Non-pigmented ciliary epithelial cell (primary cell): Measurements from ENCODE around the gene PMEPA1.

Source experiments
- DNase-seq: peaks from one replicate; pipeline ENCODE4 v3.0.0-alpha.2; 2010; ENCODE audit warnings: low read depth

Gene PMEPA1

GRCh38 chr20:57676589-57677583, 32.9 kb downstream of the PMEPA1 start:
- DNase-seq, result no peak

- DNase-seq, result no peak
Measured at GRCh38 chr20:57675773-57676172, 34.0 kb downstream of the PMEPA1 start.

GRCh38 chr20:57672953-57673575, 36.8 kb downstream of the PMEPA1 start:
- DNase-seq, result no peak

- no peak for DNase-seq
Measured at GRCh38 chr20:57672164-57672563, 37.7 kb downstream of the PMEPA1 start.

GRCh38 chr20:57671662-57672061, 38.2 kb downstream of the PMEPA1 start:
- no peak for DNase-seq

GRCh38 chr20:57671072-57671391, 38.8 kb downstream of the PMEPA1 start:
- no peak for DNase-seq

GRCh38 chr20:57670288-57671071, 39.3 kb downstream of the PMEPA1 start:
- DNase-seq, result no peak

GRCh38 chr20:57669632-57670031, 40.2 kb downstream of the PMEPA1 start:
- no peak for DNase-seq

- DNase-seq, result no peak
Measured at GRCh38 chr20:57667924-57668782, 41.7 kb downstream of the PMEPA1 start.

GRCh38 chr20:57667388-57667787, 42.4 kb downstream of the PMEPA1 start:
- DNase-seq, result no peak

GRCh38 chr20:57666834-57667157, 43.0 kb downstream of the PMEPA1 start:
- no peak for DNase-seq

GRCh38 chr20:57666106-57666833, 43.5 kb downstream of the PMEPA1 start:
- DNase-seq, result no peak

- no peak for DNase-seq
Measured at GRCh38 chr20:57665589-57665971, 44.2 kb downstream of the PMEPA1 start.

- no peak for DNase-seq
Measured at GRCh38 chr20:57664924-57665588, 44.8 kb downstream of the PMEPA1 start.

GRCh38 chr20:57664476-57664875, 45.3 kb downstream of the PMEPA1 start:
- DNase-seq, result no peak

GRCh38 chr20:57663681-57664451, 45.9 kb downstream of the PMEPA1 start:
- DNase-seq, result no peak

- DNase-seq, result no peak
Measured at GRCh38 chr20:57663241-57663640, 46.6 kb downstream of the PMEPA1 start.

- DNase-seq, result no peak
Measured at GRCh38 chr20:57662456-57663240, 47.2 kb downstream of the PMEPA1 start.
